Measurements from ENCODE around the gene FAM217B. TPM values are rescaled to one million over a fixed set of nuclear protein-coding genes. Genes with fewer than 3 reads are reported as not detected.
A peak's percentile ranks its signal among the peaks of the same experiment; 100 is the strongest.

Gene FAM217B
- total RNA-seq, 4 donors from 2014 or later: 6.0 to 14.1 (median 9.0) TPM

DNA sequence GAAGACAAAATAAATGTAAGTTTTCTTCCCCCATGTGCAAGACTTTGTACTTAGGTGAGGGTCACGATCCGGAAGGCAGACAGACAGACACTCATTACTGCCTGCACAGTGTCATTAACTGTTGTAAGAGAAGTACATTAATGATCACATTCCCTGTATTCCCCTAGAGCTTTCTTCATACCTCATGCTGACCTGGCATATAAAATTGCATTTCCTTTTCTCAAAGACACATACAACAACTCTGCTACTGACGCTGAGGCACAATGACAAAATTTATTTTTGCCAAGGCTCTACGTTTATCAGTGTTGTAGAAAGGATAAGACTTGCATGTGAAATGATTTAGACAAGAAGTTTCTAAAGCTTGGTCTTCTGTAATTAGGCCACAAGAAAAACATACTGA, 3.8 kb upstream of the FAM217B start:
- Histone ChIP-seq H3K4me3 (no peak overlapping the region), H3K9me3 (no peaks in the 10 kb centered on the region), H3K4me1 (peaks cover 37 to 60% (median 50%) of the 10 kb centered on the region in 4 donors), H3K27ac (replicated peaks in 1 of 4) (no peak overlapping the region), H3K36me3 (peaks cover 0 to 4% (median 0%) of the 10 kb centered on the region in 4 donors), H3K27me3 (no peaks in the 10 kb centered on the region)
- 71% methylated on average over 4 of the region's 4 CpGs for WGBS
- no peak for DNase-seq (ENCODE audit: extremely low spot score)
- intact Hi-C loops (cut with DNase I): no loop called here
- TF ChIP-seq, protein P1, sequence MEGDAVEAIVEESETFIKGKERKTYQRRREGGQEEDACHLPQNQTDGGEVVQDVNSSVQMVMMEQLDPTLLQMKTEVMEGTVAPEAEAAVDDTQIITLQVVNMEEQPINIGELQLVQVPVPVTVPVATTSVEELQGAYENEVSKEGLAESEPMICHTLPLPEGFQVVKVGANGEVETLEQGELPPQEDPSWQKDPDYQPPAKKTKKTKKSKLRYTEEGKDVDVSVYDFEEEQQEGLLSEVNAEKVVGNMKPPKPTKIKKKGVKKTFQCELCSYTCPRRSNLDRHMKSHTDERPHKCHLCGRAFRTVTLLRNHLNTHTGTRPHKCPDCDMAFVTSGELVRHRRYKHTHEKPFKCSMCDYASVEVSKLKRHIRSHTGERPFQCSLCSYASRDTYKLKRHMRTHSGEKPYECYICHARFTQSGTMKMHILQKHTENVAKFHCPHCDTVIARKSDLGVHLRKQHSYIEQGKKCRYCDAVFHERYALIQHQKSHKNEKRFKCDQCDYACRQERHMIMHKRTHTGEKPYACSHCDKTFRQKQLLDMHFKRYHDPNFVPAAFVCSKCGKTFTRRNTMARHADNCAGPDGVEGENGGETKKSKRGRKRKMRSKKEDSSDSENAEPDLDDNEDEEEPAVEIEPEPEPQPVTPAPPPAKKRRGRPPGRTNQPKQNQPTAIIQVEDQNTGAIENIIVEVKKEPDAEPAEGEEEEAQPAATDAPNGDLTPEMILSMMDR (IDR thresholded peaks at IDR 0.05): no peak
- TF ChIP-seq POLR2A (IDR thresholded peaks at IDR 0.05; ENCODE audit: low read depth) (no peak), EP300 (IDR thresholded peaks at IDR 0.05) (no peak), POLR2AphosphoS5 (IDR thresholded peaks at IDR 0.05) (no peak)

DNA sequence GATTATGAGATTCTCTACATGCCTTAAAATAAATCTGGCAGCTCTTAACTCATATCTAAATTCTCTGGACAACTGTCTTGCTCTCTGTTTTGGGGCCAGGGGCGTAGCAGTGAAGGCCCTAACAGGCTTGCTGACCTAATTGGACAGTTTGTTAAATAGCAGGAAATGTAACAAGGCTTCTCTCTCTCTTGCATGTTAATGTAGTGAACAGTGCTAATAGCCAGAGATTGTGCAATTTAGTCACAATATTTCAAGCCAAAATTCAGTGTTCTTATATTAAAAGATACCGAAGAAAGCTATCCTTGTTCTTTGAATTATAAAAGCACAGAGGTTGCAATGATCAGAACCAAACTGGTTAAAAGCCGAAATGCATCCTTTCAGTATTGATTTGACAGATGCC, 3.0 kb upstream of the FAM217B start:
- Histone ChIP-seq H3K27me3 (no peaks in the 10 kb centered on the region), H3K4me3 (no peak overlapping the region), H3K27ac (replicated peaks in 1 of 4) (peak overlapping the region in 1 of 4 donors; percentile 12), H3K4me1 (peaks cover 44 to 68% (median 58%) of the 10 kb centered on the region in 4 donors), H3K36me3 (peaks cover 0 to 4% (median 1%) of the 10 kb centered on the region in 4 donors), H3K9me3 (no peaks in the 10 kb centered on the region)
- WGBS: 71% methylated on average over 3 of the region's 3 CpGs
- no peak for DNase-seq (ENCODE audit: extremely low spot score)
- TF ChIP-seq, protein P1 (IDR thresholded peaks at IDR 0.05): no peak
- no peak for TF ChIP-seq POLR2AphosphoS5 (IDR thresholded peaks at IDR 0.05)
- no peak for TF ChIP-seq EP300 (IDR thresholded peaks at IDR 0.05)
- TF ChIP-seq POLR2A (IDR thresholded peaks at IDR 0.05; ENCODE audit: low read depth): no peak
- intact Hi-C loops (cut with DNase I): no loop called here

DNA sequence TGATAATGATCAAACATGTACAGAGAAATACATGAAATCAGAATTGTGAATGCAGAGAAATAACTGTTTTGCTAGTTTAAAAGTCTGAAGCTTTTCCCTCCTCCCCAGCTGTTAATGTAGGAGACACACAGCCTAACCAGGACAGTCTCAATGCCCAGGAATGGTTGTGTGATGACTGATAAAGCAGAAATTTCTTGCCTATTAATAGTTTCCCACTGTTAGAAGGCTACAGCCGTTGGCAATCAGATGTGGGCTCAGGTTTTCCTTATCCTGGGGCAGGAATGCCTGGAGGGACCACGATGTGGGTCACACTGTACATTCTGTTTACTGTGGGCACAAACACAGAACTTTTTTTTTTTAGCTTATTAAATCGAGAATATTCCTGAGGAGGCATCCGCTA, 2.0 kb upstream of the FAM217B start:
- DNase-seq (ENCODE audit: extremely low spot score): no peak
- peaks cover 44 to 70% (median 57%) of the 10 kb centered on the region in 4 donors for H3K4me1 ChIP-seq
- H3K27ac ChIP-seq (replicated peaks in 1 of 4): peak overlapping the region in 3 of 4 donors; percentile 34 to 99 (median 96)
- WGBS: 56% methylated on average over 4 of the region's 4 CpGs
- H3K36me3 ChIP-seq: peaks cover 0 to 14% (median 9%) of the 10 kb centered on the region in 4 donors
- intact Hi-C loops (cut with DNase I): no loop called here
- no peak for TF ChIP-seq POLR2A (IDR thresholded peaks at IDR 0.05; ENCODE audit: low read depth)
- TF ChIP-seq, protein P1 (IDR thresholded peaks at IDR 0.05): no peak
- no peak for TF ChIP-seq POLR2AphosphoS5 (IDR thresholded peaks at IDR 0.05)
- H3K4me3 ChIP-seq: peak overlapping the region in 3 of 4 donors; percentile 74 to 82 (median 77)
- no peaks in the 10 kb centered on the region for H3K9me3 ChIP-seq
- H3K27me3 ChIP-seq: no peaks in the 10 kb centered on the region

DNA sequence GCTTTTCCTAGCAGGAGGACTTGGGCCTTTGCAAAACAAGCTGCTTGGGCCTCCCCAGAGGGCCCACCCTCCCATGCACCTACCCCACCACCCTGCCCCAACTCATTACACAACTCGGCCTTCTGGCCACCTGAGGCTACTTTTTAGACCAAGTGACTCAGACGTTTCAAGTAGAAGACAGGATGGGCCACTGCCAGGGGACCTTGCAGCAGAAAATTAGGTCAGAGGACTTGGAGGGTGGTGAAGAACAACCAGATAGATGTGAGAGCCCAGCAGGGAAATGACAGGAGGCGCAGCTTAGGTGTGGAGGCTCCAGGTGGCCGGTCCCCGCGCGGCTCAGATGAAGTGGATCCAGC, 1.5 kb upstream of the FAM217B start:
- peaks cover 41 to 65% (median 53%) of the 10 kb centered on the region in 4 donors for H3K4me1 ChIP-seq
- 72% methylated on average over 7 of the region's 7 CpGs for WGBS
- H3K9me3 ChIP-seq: no peaks in the 10 kb centered on the region
- no peaks in the 10 kb centered on the region for H3K27me3 ChIP-seq
- TF ChIP-seq EP300 (IDR thresholded peaks at IDR 0.05): no peak
- TF ChIP-seq POLR2A (IDR thresholded peaks at IDR 0.05; ENCODE audit: low read depth): no peak
- TF ChIP-seq, protein P1 (IDR thresholded peaks at IDR 0.05): no peak
- no peak for TF ChIP-seq POLR2AphosphoS5 (IDR thresholded peaks at IDR 0.05)
- DNase-seq (ENCODE audit: extremely low spot score): no peak
- intact Hi-C loops (cut with DNase I): no loop called here
- peak overlapping the region; percentile 74 to 84 (median 80) for H3K4me3 ChIP-seq
- H3K36me3 ChIP-seq: peaks cover under 1 to 17% (median 10%) of the 10 kb centered on the region in 4 donors
- H3K27ac ChIP-seq (replicated peaks in 1 of 4): peak overlapping the region in 3 of 4 donors; percentile 96 to 99 (median 98)

All from esophagus muscularis mucosa (tissue), 4 donors.